GM12878 (cell line): Measurements from ENCODE around the gene SLCO2A1. TPM values are rescaled to one million over a fixed set of nuclear protein-coding genes. Genes with fewer than 3 reads are reported as not detected.

Experiments
- ATAC-seq: fragments of 200-7000 bp; cut with Tn5 transposase; 3 replicates; pipeline ENCODE4 v1.9.1; 2020; ENCODE audit warnings: mild to moderate bottlenecking, moderate library complexity
- BruUV-seq: library from RNA; stranded (reverse); fragments of 400-500 nt; replicated peaks from 2 replicates; lab custom pipeline; 2021; lab: Mats Ljungman, UMichigan
- CTCF ChIA-PET: fragments of 300-600 bp; sonication (Branson Sonifier 250); formaldehyde crosslinking; extraction: SDS; loops from one replicate; lab custom pipeline; 2021; ENCODE audit warnings: inconsistent platforms; lab: Yijun Ruan, JAX
- POLR2A ChIA-PET: fragments of 350-600 bp; formaldehyde crosslinking; extraction: SDS; loops from one replicate; lab custom pipeline; 2021; ENCODE audit warnings: inconsistent platforms; lab: Charles Lee
- RAD21 ChIA-PET: fragments of 300-600 bp; sonication (Branson Sonifier 250); formaldehyde crosslinking; loops from one replicate; lab custom pipeline; 2023; ENCODE audit warnings: antibody characterized with exemption; ENCODE audit not compliant: unreplicated experiment; lab: Charles Lee
- SMC1A ChIA-PET: fragments of 300-600 bp; sonication (Branson Sonifier 250); formaldehyde crosslinking; loops from one replicate; lab custom pipeline; 2023; ENCODE audit not compliant: unreplicated experiment, uncharacterized antibody; lab: Charles Lee
- DNase-seq: peaks from one replicate; pipeline ENCODE4 v3.0.0-alpha.2; 2011; ENCODE audit warnings: low read depth, low spot score
- FAIRE-seq: peaks from 3 replicates; lab custom pipeline; 2011; peaks lifted over from hg19 to GRCh38; lab: Jason Lieb, UNC
- H2AFZ ChIP-seq: 2 replicates; pipeline ENCODE4 v1.6.0; 2011; ENCODE audit warnings: low read depth, low read length, control low read depth; ENCODE audit not compliant: control insufficient read depth
- H3K27ac ChIP-seq: 2 replicates; pipeline ENCODE4 v1.5.1; 2011; ENCODE audit warnings: control low read depth; ENCODE audit not compliant: control insufficient read depth, insufficient read depth
- H3K27me3 ChIP-seq, 2 experiments: replicated peaks in 1 of 2; 2 replicates each; pipeline versions ENCODE4 v1.6.0 to v1.6.1; 2011; ENCODE audit warnings: low read length in 1 of 2; ENCODE audit not compliant: control insufficient read depth in 2 of 2, insufficient read depth in 2 of 2
- H3K36me3 ChIP-seq, 2 experiments: 2 replicates each; pipeline ENCODE4 v1.5.1; 2011; ENCODE audit warnings: low read length in 1 of 2; ENCODE audit not compliant: control insufficient read depth in 2 of 2, insufficient read depth in 2 of 2
- H3K4me1 ChIP-seq: 2 replicates; pipeline ENCODE4 v1.6.1; 2011; ENCODE audit warnings: mild to moderate bottlenecking, low read length, moderate library complexity, mixed read lengths; ENCODE audit not compliant: control insufficient read depth, insufficient read depth
- H3K4me2 ChIP-seq: 2 replicates; pipeline ENCODE4 v1.6.0; 2011; ENCODE audit warnings: control low read depth; ENCODE audit not compliant: control insufficient read depth, insufficient read depth
- H3K4me3 ChIP-seq: fragments of 200-600 bp; sonication (generic); 2 replicates; pipeline ENCODE4 v1.5.1; 2016
- H3K79me2 ChIP-seq: 2 replicates; pipeline ENCODE4 v1.6.0; 2011; ENCODE audit warnings: low read length; ENCODE audit not compliant: control insufficient read depth, insufficient read depth
- H3K9ac ChIP-seq: 2 replicates; pipeline ENCODE4 v1.8.0; 2011; ENCODE audit warnings: low read length, control low read depth, mixed read lengths; ENCODE audit not compliant: control insufficient read depth, insufficient read depth
- H3K9me3 ChIP-seq: replicated peaks from 3 replicates; pipeline ENCODE4 v1.5.1; 2011; ENCODE audit warnings: mild to moderate bottlenecking, low read length; ENCODE audit not compliant: control insufficient read depth, insufficient read depth
- H4K20me1 ChIP-seq: 2 replicates; pipeline ENCODE4 v1.6.0; 2011; ENCODE audit not compliant: control insufficient read depth, insufficient read depth
- ELK1 ChIP-seq: IDR thresholded peaks from 2 replicates; pipeline ENCODE4 v1.6.1; 2012; ENCODE audit warnings: low read depth, low read length, improper control_type of control experiment
- FOXK2 ChIP-seq: fragments of 450-650 bp; IDR thresholded peaks from 2 replicates; pipeline ENCODE4 v1.6.1; 2017; ENCODE audit warnings: mild to moderate bottlenecking, moderate library complexity
- GABPA ChIP-seq: IDR thresholded peaks from 2 replicates; pipeline ENCODE4 v1.6.1; 2014; ENCODE audit warnings: antibody characterized with exemption, low read depth, mild to moderate bottlenecking, inconsistent platforms
- JUND ChIP-seq: IDR thresholded peaks from 2 replicates; pipeline ENCODE4 v1.6.1; 2012; ENCODE audit warnings: low read depth, mild to moderate bottlenecking, low read length, improper control_type of control experiment, moderate library complexity
- NR2C2 ChIP-seq: IDR thresholded peaks from 2 replicates; pipeline ENCODE4 v1.6.1; 2011; ENCODE audit warnings: borderline replicate concordance, low read depth; ENCODE audit not compliant: control insufficient read depth, insufficient read length
- PAX5 ChIP-seq: IDR thresholded peaks from 2 replicates; pipeline ENCODE4 v1.6.1; 2011; ENCODE audit warnings: low read depth, low read length, borderline replicate concordance
- POU2F2 ChIP-seq: IDR thresholded peaks from 3 replicates; pipeline ENCODE4 v1.6.1; 2011; ENCODE audit warnings: low read depth, mild to moderate bottlenecking, low read length, borderline replicate concordance
- SMAD5 ChIP-seq: IDR thresholded peaks from 2 replicates; pipeline ENCODE4 v1.6.1; 2016; ENCODE audit warnings: antibody characterized with exemption, low read depth
- SREBF1 ChIP-seq: IDR thresholded peaks from 2 replicates; pipeline ENCODE4 v1.6.1; 2012; ENCODE audit warnings: mild to moderate bottlenecking, low read length
- STAT3 ChIP-seq: IDR thresholded peaks from 2 replicates; pipeline ENCODE4 v1.6.1; 2011; ENCODE audit warnings: low read depth, low read length, improper control_type of control experiment
- TBL1XR1 ChIP-seq: IDR thresholded peaks from 2 replicates; pipeline ENCODE4 v1.6.1; 2012; ENCODE audit warnings: low read depth, low read length, improper control_type of control experiment
- USF2 ChIP-seq: IDR thresholded peaks from 2 replicates; pipeline ENCODE4 v1.6.1; 2011; ENCODE audit warnings: low read depth, low read length, improper control_type of control experiment, borderline replicate concordance
- ZSCAN29 ChIP-seq: fragments of 450-650 bp; IDR thresholded peaks from 2 replicates; pipeline ENCODE4 v1.6.1; 2017; ENCODE audit warnings: mild to moderate bottlenecking, moderate library complexity
- WGBS: methylation state at CpG from one replicate; pipeline ENCODE4 v1.1.6; 2016; ENCODE audit warnings: low lambda C conversion rate; ENCODE audit not compliant: insufficient replicate concordance, insufficient coverage; ENCODE audit errors: missing lambda C conversion rate; 5-methylcytosine and 5-hydroxymethylcytosine counted together
- in situ Hi-C: fragments of 300-500 bp; cut with MboI; formaldehyde crosslinking; loops from 9 replicates; pipeline ENCODE4 v1.14.3; 2018; ENCODE audit warnings: mixed read lengths
- intact Hi-C: fragments of 100-400 bp; cut with micrococcal nuclease; formaldehyde crosslinking; loops from one replicate; pipeline ENCODE4 v1.14.2; 2022; ENCODE audit not compliant: unreplicated experiment
- polyA plus RNA-seq, 11 experiments: library from polyadenylated mRNA; depleted of rRNA in 4 of 11; unstranded in 6 of 11; stranded (reverse) in 5 of 11; fragments of >200 nt; fragmentation: Nextera tagmentation in 4 of 11; fragmentation: Illumina TruSeq in 1 of 11; extraction: Ambion mirVana in 4 of 11; extraction: Trizol in 1 of 11; gene quantifications; 1 replicate in 1 of 11; 2 replicates in 10 of 11; pipeline versions ENCODE4 v1.2.1 to v1.2.3, GENCODE V29; 2011 to 2016; ENCODE audit warnings: inconsistent platforms in 2 of 11, missing spikeins in 2 of 11, low read depth in 1 of 11
- total RNA-seq, 4 experiments: library from RNA; depleted of rRNA in 3 of 4; stranded (reverse); fragments of >200 nt in 3 of 4; fragmentation: Illumina TruSeq in 1 of 4; extraction: Trizol in 1 of 4; gene quantifications; 2 replicates each; pipeline versions ENCODE4 v1.2.1 to v1.2.3, GENCODE V29; 2013 to 2021

The SLCO2A1 gene
- total and polyA plus RNA-seq, 10 of the 15 experiments (the other 5 are each of a cell fraction or from before 2014, with no cell fraction given): 0.05 TPM; not detected in 9

- TF ChIP-seq NR2C2 (no peak), TBL1XR1 (no peak), JUND (no peak), ZSCAN29 (no peak), GABPA (no peak)
Observed at GRCh38 chr3:134054231-134054630, 24.5 kb upstream of the SLCO2A1 start (continued).

GRCh38 chr3:134052370-134052769 lies 22.6 kb upstream of the SLCO2A1 start:
- ATAC-seq (no peak), FAIRE-seq (no peak), DNase-seq (no peak)
- WGBS: 14% methylated on average over 4 of the region's 4 CpGs
- no peak overlapping the region for H3K27ac ChIP-seq
- no peak overlapping the region for H3K4me2 ChIP-seq
- intact Hi-C loops (no loop called here), in situ Hi-C loops (no loop called here)
- no peaks in the 10 kb centered on the region for H3K4me1 ChIP-seq
- CTCF ChIA-PET: no interaction called here
- no peaks in the 10 kb centered on the region for H4K20me1 ChIP-seq
- no peaks in the 10 kb centered on the region for H3K36me3 ChIP-seq
- H2AFZ ChIP-seq: no peak overlapping the region
- RAD21 ChIA-PET: no interaction called here
- TF ChIP-seq STAT3 (no peak), USF2 (no peak), SREBF1 (no peak), SMAD5 (no peak), ELK1 (no peak), POU2F2 (no peak), FOXK2 (no peak), PAX5 (no peak)
- no peak overlapping the region for H3K4me3 ChIP-seq
- POLR2A ChIA-PET: no interaction called here
- BruUV-seq: no TSS peak
- H3K9ac ChIP-seq: no peak overlapping the region
- SMC1A ChIA-PET: interaction anchor here (0.8 kb wide), 1 partner anchor 145 kb away, joined by 3 read pairs; no protein-coding TSS in a partner anchor
- H3K79me2 ChIP-seq: no peaks in the 10 kb centered on the region
- no peaks in the 10 kb centered on the region; the same call in 2 of the 3 replicates for H3K9me3 ChIP-seq
- H3K27me3 ChIP-seq: peaks cover 0 to 2% of the 10 kb centered on the region in 2 experiments; a peak in 1 of 4 replicates
